Loucy (cell line): Measurements from ENCODE around the gene NHS.

Experiments
- H2AFZ ChIP-seq: fragments of 200-600 bp; sonication (generic); 2 replicates; pipeline ENCODE4 v1.6.0; 2016; ENCODE audit warnings: antibody characterized with exemption, mild to moderate bottlenecking, low read length, moderate library complexity
- H3F3A ChIP-seq: fragments of 200-600 bp; 2 replicates; pipeline ENCODE4 v1.6.0; 2016; ENCODE audit warnings: antibody characterized with exemption, low read depth, mild to moderate bottlenecking
- H3K27me3 ChIP-seq: fragments of 200-600 bp; sonication (generic); 2 replicates; pipeline ENCODE4 v1.6.1; 2014; ENCODE audit warnings: low read length, mild to moderate bottlenecking; ENCODE audit not compliant: insufficient read depth, poor library complexity, severe bottlenecking
- H3K36me3 ChIP-seq: fragments of 200-600 bp; sonication (generic); 2 replicates; pipeline ENCODE4 v1.6.1; 2016; ENCODE audit warnings: low read length; ENCODE audit not compliant: insufficient read depth
- H3K4me1 ChIP-seq: fragments of 200-600 bp; sonication (generic); 2 replicates; pipeline ENCODE4 v1.5.1; 2014; ENCODE audit warnings: low read length, mild to moderate bottlenecking; ENCODE audit not compliant: insufficient read depth, poor library complexity, severe bottlenecking
- H3K4me2 ChIP-seq: fragments of 200-600 bp; sonication (generic); 2 replicates; pipeline ENCODE4 v1.6.0; 2014; ENCODE audit warnings: antibody characterized with exemption, low read length, low read depth, mild to moderate bottlenecking; ENCODE audit not compliant: poor library complexity, severe bottlenecking
- H3K4me3 ChIP-seq: fragments of 200-600 bp; sonication (generic); 2 replicates; pipeline ENCODE4 v1.5.1; 2014; ENCODE audit warnings: low read length, mild to moderate bottlenecking, mixed read lengths; ENCODE audit not compliant: poor library complexity, severe bottlenecking
- H3K79me2 ChIP-seq: fragments of 200-600 bp; sonication (generic); 2 replicates; pipeline ENCODE4 v1.6.1; 2014; ENCODE audit warnings: low read length; ENCODE audit not compliant: insufficient read depth
- H3K9ac ChIP-seq: fragments of 200-600 bp; sonication (generic); 2 replicates; pipeline ENCODE4 v1.6.0; 2014; ENCODE audit warnings: mild to moderate bottlenecking, low read depth, low read length, moderate library complexity; ENCODE audit not compliant: poor library complexity, severe bottlenecking
- H3K9me2 ChIP-seq: fragments of 200-600 bp; sonication (generic); replicated peaks from 2 replicates; pipeline ENCODE4 v1.6.1; 2016; ENCODE audit warnings: low read depth, low read length, mixed read lengths
- H3K9me3 ChIP-seq: fragments of 200-600 bp; sonication (generic); 2 replicates; pipeline ENCODE4 v1.6.1; 2014; ENCODE audit warnings: mild to moderate bottlenecking, antibody characterized with exemption, low read length, low read depth; ENCODE audit not compliant: insufficient read depth
- H4K20me1 ChIP-seq: fragments of 200-600 bp; sonication (generic); 2 replicates; pipeline ENCODE4 v1.6.0; 2014; ENCODE audit warnings: antibody characterized with exemption, low read length, mild to moderate bottlenecking; ENCODE audit not compliant: insufficient read depth, poor library complexity, severe bottlenecking
- EZH2phosphoT487 ChIP-seq: fragments of 200-600 bp; IDR thresholded peaks from 2 replicates; pipeline ENCODE4 v1.6.1; 2018; ENCODE audit warnings: antibody characterized with exemption, mild to moderate bottlenecking, moderate library complexity, borderline replicate concordance
- TF ChIP-seq, protein P1 (sequence below): fragments of 200-600 bp; sonication (generic); conservative IDR thresholded peaks from 2 replicates; pipeline ENCODE4 v1.5.1; 2014; ENCODE audit warnings: mild to moderate bottlenecking, antibody characterized with exemption, low read length

NHS gene

DNA sequence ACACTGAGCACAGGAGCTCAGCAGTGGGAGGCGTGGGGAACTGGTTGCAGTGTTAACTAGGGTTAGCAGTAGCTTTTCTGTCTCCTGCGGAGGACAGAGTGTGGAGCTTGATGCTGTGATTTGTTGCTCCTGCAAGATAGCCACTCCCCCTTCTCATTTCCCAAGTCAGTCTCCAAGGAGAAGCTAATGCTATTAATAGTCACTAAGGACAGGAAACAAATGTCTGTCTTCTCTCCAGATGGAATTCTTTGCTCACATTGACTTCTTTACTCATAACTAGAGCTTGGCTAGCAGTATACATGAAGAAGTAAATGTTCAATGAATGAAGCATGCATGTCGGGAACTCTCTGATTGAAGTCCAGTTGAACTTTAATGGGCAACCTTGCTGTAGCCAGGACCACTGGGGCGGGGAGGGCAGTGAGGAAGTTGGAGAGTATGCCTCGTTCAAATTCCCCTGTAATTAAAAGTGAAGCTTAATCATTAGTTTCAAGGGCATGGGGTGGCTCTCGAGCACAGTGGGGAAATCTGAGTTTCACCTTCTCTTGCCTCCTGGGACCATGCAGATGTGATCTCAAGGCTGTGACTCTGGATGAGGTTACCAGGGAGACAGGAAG is 205.6 kb downstream of the NHS start:
- Histone ChIP-seq H4K20me1 (no peaks in the 10 kb centered on the region), H3K36me3 (no peaks in the 10 kb centered on the region), H3F3A (no peaks in the 10 kb centered on the region), H3K9me3 (no peaks in the 10 kb centered on the region), H3K4me2 (no peak overlapping the region), H3K9ac (no peak overlapping the region), H3K4me3 (no peak overlapping the region), H3K79me2 (no peaks in the 10 kb centered on the region), H3K27me3 (no peaks in the 10 kb centered on the region), H3K4me1 (no peaks in the 10 kb centered on the region), H3K9me2 (no peaks in the 10 kb centered on the region), H2AFZ (no peak overlapping the region)
- TF ChIP-seq, protein P1, sequence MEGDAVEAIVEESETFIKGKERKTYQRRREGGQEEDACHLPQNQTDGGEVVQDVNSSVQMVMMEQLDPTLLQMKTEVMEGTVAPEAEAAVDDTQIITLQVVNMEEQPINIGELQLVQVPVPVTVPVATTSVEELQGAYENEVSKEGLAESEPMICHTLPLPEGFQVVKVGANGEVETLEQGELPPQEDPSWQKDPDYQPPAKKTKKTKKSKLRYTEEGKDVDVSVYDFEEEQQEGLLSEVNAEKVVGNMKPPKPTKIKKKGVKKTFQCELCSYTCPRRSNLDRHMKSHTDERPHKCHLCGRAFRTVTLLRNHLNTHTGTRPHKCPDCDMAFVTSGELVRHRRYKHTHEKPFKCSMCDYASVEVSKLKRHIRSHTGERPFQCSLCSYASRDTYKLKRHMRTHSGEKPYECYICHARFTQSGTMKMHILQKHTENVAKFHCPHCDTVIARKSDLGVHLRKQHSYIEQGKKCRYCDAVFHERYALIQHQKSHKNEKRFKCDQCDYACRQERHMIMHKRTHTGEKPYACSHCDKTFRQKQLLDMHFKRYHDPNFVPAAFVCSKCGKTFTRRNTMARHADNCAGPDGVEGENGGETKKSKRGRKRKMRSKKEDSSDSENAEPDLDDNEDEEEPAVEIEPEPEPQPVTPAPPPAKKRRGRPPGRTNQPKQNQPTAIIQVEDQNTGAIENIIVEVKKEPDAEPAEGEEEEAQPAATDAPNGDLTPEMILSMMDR = no peak
- TF ChIP-seq EZH2phosphoT487 = no peak

GRCh38 chrX:17581641-17582040 is 206.6 kb downstream of the NHS start:
- H3K9me3 ChIP-seq = no peaks in the 10 kb centered on the region
- H3K79me2 ChIP-seq = no peaks in the 10 kb centered on the region
- no peaks in the 10 kb centered on the region for H3K9me2 ChIP-seq
- H3K4me2 ChIP-seq = no peak overlapping the region
- TF ChIP-seq, protein P1 = no peak
- TF ChIP-seq EZH2phosphoT487 = no peak
- no peaks in the 10 kb centered on the region for H4K20me1 ChIP-seq
- no peaks in the 10 kb centered on the region for H3K36me3 ChIP-seq
- no peak overlapping the region for H3K9ac ChIP-seq
- H2AFZ ChIP-seq = no peak overlapping the region
- H3K27me3 ChIP-seq = no peaks in the 10 kb centered on the region
- H3K4me3 ChIP-seq = no peak overlapping the region
- no peaks in the 10 kb centered on the region for H3K4me1 ChIP-seq
- H3F3A ChIP-seq = no peaks in the 10 kb centered on the region

GRCh38 chrX:17584248-17584681 is 209.3 kb downstream of the NHS start:
- H3K4me2 ChIP-seq = no peak overlapping the region
- no peaks in the 10 kb centered on the region for H3K9me3 ChIP-seq
- no peaks in the 10 kb centered on the region for H4K20me1 ChIP-seq
- H3K9me2 ChIP-seq = no peaks in the 10 kb centered on the region
- H3K4me1 ChIP-seq = no peaks in the 10 kb centered on the region
- H3F3A ChIP-seq = no peaks in the 10 kb centered on the region
- H3K36me3 ChIP-seq = no peaks in the 10 kb centered on the region
- H3K9ac ChIP-seq = no peak overlapping the region
- H3K4me3 ChIP-seq = no peak overlapping the region
- no peaks in the 10 kb centered on the region for H3K27me3 ChIP-seq
- TF ChIP-seq EZH2phosphoT487 = no peak
- TF ChIP-seq, protein P1 = no peak
- no peaks in the 10 kb centered on the region for H3K79me2 ChIP-seq
- no peak overlapping the region for H2AFZ ChIP-seq
